Prostate gland (tissue), 2 donors: Measurements from ENCODE around the gene RC3H2. TPM values are rescaled to one million over a fixed set of nuclear protein-coding genes. Genes with fewer than 3 reads are reported as not detected.
"Not testable (repeated sequence)": the region's sequence is repeated elsewhere in the genome, so short reads cannot be mapped to it uniquely, and the experiment has no call there.

Experiments
- DNase-seq: peaks from one replicate; pipeline ENCODE4 v3.0.0-alpha.2; 2019; ENCODE audit warnings: low spot score
- H3K27ac ChIP-seq, 2 donors: fragments of 200-600 bp; sonication (generic); 2 replicates each; pipeline ENCODE4 v1.5.1; 2017 to 2019
- H3K27me3 ChIP-seq: fragments of 200-600 bp; sonication (generic); replicated peaks from 2 replicates; pipeline ENCODE4 v1.5.1; 2019; ENCODE audit not compliant: insufficient read depth
- H3K36me3 ChIP-seq, 2 donors: fragments of 200-600 bp; sonication (generic); 1 replicate in 1 of 2; 2 replicates in 1 of 2; pipeline versions ENCODE4 v1.5.1 to v1.8.1; 2017 to 2019
- H3K4me1 ChIP-seq: fragments of 200-600 bp; sonication (generic); replicated peaks from 2 replicates; pipeline ENCODE4 v1.5.1; 2019
- H3K4me3 ChIP-seq, 2 donors: fragments of 200-600 bp; sonication (generic); 2 replicates each; pipeline ENCODE4 v1.5.1; 2017 to 2019
- H3K9me3 ChIP-seq: fragments of 200-600 bp; sonication (generic); 2 replicates; pipeline ENCODE4 v1.5.1; 2017
- CTCF ChIP-seq, 4 experiments: fragments of 200-600 bp in 2 of 4; fragments of 450-650 bp in 2 of 4; sonication (generic) in 2 of 4; IDR thresholded peaks; 1 replicate in 3 of 4; 2 replicates in 1 of 4; pipeline ENCODE4 v1.5.1; 2016 to 2019; ENCODE audit warnings: antibody characterized with exemption in 4 of 4, mild to moderate bottlenecking in 2 of 4, moderate library complexity in 2 of 4
- POLR2A ChIP-seq: fragments of 450-650 bp; IDR thresholded peaks from one replicate; pipeline ENCODE4 v1.6.1; 2016; ENCODE audit warnings: antibody characterized with exemption, mild to moderate bottlenecking
- POLR2AphosphoS5 ChIP-seq: sonication (generic); formaldehyde crosslinking; IDR thresholded peaks from one replicate; pipeline ENCODE4 v1.6.1; 2017; ENCODE audit warnings: antibody characterized with exemption
- WGBS: methylation state at CpG from one replicate; pipeline ENCODE4 v1.1.5; 2018; 5-methylcytosine and 5-hydroxymethylcytosine counted together
- intact Hi-C: fragments of 100-400 bp; cut with DNase I; formaldehyde crosslinking; loops from one replicate; pipeline ENCODE4 v1.14.2; 2022
- total RNA-seq, 2 donors: library from RNA; depleted of rRNA; stranded (reverse); fragments of >200 nt; gene quantifications; one replicate each; pipeline ENCODE4 v1.1.0, GENCODE V29; 2016

The RC3H2 gene
- total RNA-seq, 2 donors from 2014 or later: 25.8 to 47.9 TPM

DNA sequence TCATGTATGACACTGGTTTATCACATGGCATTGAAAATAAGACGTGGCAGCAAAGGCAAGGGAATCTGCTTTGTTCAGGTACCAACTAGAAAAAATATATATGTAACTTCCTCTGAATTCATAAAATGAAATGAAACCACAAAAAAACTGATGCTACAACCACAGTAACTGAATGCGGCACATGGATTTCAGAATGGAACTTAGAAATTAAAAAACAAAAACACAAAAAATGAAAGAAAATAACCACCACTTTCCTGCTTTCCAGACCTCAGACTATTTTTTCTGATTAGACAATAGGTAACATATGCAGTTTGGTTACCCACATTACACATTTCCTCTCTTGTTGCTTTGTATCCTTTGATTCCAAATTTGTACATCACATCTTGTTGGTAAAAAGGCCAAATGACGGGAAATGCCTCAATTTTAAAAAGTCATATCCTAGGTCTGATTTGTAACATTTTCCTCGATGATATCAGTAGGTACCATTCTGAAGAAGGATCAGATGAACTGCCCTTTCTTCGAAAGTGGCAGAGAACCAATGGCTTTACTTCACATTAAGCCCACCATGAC is 58.7 kb downstream of the RC3H2 start:
- no peak for DNase-seq
- 90% methylated on average over 5 of the region's 5 CpGs for WGBS
- H3K36me3 ChIP-seq: no peaks in the 10 kb centered on the region

DNA sequence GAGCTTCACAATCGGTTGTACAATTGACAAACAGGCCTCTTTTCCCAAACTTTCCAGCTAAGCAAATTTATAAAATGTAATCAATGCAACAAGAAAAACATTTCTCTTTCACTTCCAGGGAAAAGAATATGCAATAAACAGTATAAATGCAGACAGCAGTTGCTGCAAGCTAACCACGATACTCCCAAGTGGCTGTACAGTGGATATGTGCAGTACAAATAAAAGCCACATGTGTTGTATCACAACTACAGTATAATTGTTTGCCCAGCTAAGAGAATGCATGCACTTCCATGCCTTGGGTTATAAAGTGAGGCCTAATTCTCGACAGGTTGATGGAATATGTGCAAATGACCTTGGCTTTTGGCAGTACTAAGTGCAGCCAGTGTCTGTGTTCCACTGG is 60.0 kb downstream of the RC3H2 start:
- intact Hi-C loops: no loop called here
- H3K4me3 ChIP-seq: no peak overlapping the region
- H3K36me3 ChIP-seq: no peaks in the 10 kb centered on the region
- no peaks in the 10 kb centered on the region for H3K27me3 ChIP-seq
- H3K9me3 ChIP-seq: no peaks in the 10 kb centered on the region
- TF ChIP-seq POLR2AphosphoS5 (no peak), POLR2A (no peak), CTCF (IDR thresholded peaks at IDR 0.05) (no peak)
- WGBS: 81% methylated on average over 3 of the region's 3 CpGs
- no peak for DNase-seq
- no peak overlapping the region for H3K27ac ChIP-seq
- H3K4me1 ChIP-seq: no peaks in the 10 kb centered on the region

More for the DNA sequence above, 58.7 kb downstream of the RC3H2 start:
- no peaks in the 10 kb centered on the region for H3K27me3 ChIP-seq
- no peak overlapping the region for H3K4me3 ChIP-seq
- TF ChIP-seq CTCF (IDR thresholded peaks at IDR 0.05) (no peak), POLR2A (no peak), POLR2AphosphoS5 (no peak)
- no peak overlapping the region for H3K27ac ChIP-seq
- H3K4me1 ChIP-seq: no peaks in the 10 kb centered on the region
- intact Hi-C loops: no loop called here
- H3K9me3 ChIP-seq: no peaks in the 10 kb centered on the region

DNA sequence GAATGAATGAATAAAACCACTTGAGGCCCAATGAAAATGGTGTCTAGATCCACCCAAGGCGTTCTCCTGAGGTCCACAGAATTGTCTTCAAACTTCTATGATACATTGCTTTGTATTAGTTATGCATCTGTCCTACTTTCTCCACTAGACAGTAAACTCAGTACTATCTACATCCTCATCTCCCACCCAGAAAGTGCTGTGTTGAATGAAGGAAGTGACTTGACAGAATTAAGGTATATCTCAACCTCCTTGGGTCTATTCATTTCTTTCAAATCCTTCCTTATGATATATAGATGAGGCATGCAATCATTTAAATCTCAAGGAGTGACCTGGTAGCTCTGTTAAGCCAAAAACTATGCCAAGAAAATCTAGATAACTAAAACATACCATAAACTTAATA is 61.0 kb downstream of the RC3H2 start:
- intact Hi-C loops: no loop called here
- WGBS: 100% methylated on average over 1 of the region's 1 CpG
- TF ChIP-seq POLR2AphosphoS5 (no peak), POLR2A (no peak), CTCF (IDR thresholded peaks at IDR 0.05) (no peak)
- Histone ChIP-seq H3K4me1 (no peaks in the 10 kb centered on the region), H3K27me3 (no peaks in the 10 kb centered on the region), H3K9me3 (no peaks in the 10 kb centered on the region), H3K27ac (no peak overlapping the region), H3K36me3 (no peaks in the 10 kb centered on the region), H3K4me3 (no peak overlapping the region)
- DNase-seq: no peak

GRCh38 chr9:122841501-122841900 is 63.7 kb downstream of the RC3H2 start:
- no peak for DNase-seq
- H3K27me3 ChIP-seq: no peaks in the 10 kb centered on the region
- H3K27ac ChIP-seq: no peak overlapping the region
- intact Hi-C loops: no loop called here
- H3K4me3 ChIP-seq: no peak overlapping the region
- H3K36me3 ChIP-seq: no peaks in the 10 kb centered on the region
- 74% methylated on average over 4 of the region's 4 CpGs for WGBS
- no peaks in the 10 kb centered on the region for H3K4me1 ChIP-seq
- no peaks in the 10 kb centered on the region for H3K9me3 ChIP-seq
- no peak for TF ChIP-seq POLR2A
- no peak for TF ChIP-seq POLR2AphosphoS5
- no peak for TF ChIP-seq CTCF (IDR thresholded peaks at IDR 0.05)

DNA sequence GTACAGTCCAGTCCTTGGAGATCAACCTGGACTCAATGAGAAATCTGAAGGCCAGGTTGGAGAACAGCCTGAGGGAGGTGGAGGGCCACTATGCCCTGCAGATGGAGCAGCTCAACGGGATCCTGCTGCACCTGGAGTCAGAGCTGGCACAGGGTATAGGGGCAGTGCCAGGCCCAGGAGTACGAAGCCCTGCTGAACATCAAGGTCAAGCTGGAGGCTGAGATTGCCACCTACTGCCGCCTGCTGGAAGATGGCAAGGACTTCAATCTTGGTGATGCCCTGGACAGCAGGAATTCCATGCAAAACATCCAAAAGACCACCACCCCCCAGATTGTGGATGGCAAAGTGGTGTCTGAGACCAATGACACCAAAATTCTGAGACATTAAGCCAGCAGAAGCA is 66.7 kb downstream of the RC3H2 start:
- DNase-seq, H3K4me3 ChIP-seq, H3K4me1 ChIP-seq, H3K27me3 ChIP-seq, intact Hi-C loops, H3K36me3 ChIP-seq, H3K27ac ChIP-seq, H3K9me3 ChIP-seq: not testable (repeated sequence)
- WGBS: 72% methylated on average over 3 of the region's 3 CpGs
